ENCODE measurements around the gene CGNL1.

Gene CGNL1

DNA sequence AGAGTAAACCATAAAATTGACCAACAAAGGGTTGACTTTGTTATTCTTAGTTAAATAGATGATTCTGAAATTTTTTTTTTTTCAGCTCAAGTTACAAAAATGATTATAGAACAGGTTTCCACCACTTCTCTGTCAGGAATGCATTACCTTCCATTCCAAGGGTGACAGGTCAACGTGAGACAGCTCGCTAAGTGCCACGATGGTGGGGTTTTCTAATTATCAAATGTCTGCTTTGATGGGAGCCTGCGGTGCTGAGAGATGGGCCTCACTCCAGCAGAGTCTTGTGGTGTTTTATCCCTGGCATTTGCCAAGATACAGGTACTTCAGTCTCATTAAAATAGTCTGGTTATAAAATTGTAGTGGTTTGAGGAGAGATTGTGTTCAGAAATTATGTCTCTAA lies 80.3 kb downstream of the CGNL1 start:
- no peak for DNase-seq (ENCODE audit: low spot score)

DNA sequence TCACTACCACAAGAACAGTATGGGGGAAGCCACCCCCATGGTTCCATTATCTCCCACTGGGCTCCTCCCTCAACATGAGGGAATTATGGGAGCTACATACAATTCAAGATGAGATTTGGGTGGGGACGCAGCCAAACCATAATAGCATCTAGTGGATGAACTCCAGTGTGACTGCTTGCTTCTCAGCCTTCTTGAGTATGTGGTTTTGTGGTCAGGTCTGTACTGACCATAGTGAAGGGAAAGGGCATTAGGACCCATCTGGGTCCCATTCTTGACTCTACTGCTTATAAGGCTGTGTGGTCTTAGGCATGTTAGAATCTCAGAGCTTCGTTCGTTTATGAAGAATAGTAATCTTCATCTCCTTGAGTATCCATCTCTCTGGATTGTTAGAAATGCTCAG lies 81.4 kb downstream of the CGNL1 start:
- no peak for DNase-seq (ENCODE audit: low spot score)

DNA sequence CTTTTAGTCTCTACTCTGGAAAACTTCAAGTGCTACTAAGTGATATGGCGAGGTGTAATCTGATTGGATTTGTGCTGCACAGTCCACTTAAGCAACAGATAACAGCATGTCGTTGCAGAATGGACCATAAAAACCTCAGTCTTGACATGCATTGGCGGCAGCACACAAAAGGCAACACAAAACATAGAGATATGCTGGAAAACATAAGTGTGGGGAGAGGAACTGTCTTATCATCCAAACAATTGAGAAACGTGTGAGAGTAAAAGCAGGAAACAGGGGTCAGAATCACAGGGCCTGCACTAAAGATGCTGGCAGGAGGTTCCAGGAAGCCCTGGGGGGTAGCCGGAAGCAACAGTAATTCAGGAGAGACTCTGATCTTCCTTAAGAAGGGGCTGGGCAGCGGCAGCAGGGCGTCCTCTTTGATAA lies 82.1 kb downstream of the CGNL1 start:
- no peak for DNase-seq (ENCODE audit: low spot score)

DNA sequence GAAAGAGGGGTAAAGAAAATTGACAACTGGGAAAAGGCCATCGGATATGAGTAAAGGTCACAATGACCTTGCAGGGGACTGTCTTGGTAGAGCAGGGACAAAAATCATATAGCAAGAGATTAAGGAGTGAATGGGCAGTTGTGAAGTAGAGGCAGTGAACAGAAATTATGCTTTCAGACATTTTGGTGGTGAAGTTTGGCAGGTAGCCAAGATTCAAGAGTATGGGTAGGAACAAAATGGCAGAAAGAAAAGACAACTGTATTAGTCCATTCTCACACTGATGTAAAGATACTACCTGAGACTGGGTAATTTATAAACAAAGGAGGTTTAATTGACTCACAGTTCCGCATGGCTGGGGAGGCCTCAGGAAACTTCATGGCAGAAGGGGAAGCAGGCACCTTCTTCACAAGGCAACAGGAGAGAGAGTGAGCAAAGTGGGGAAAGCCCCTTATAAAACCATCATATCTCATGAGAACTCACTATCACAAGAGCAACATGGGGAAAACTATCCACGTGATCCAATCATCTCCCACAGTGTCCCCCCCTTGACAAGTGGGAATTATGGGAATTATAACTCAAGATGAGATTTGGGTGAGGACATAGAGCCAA lies 84.0 kb downstream of the CGNL1 start:
- no peak for DNase-seq (ENCODE audit: low spot score)

DNA sequence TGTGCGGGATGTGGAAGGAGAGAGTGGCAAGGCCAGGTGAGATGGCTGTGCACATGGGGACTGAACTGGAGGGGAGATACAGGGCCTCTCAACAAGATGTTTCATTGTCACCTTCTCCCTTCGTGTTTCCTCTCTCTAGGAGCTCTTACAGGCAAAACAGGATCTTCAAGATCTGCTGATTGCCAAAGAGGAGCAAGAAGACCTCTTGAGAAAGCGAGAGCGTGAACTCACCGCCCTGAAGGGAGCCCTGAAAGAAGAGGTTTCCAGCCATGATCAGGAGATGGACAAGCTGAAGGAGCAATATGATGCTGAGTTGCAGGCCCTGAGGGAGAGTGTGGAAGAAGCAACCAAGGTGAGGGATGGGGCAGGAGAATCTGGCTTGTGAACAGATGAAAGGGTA lies 85.2 kb downstream of the CGNL1 start:
- no peak for DNase-seq (ENCODE audit: low spot score)

DNA sequence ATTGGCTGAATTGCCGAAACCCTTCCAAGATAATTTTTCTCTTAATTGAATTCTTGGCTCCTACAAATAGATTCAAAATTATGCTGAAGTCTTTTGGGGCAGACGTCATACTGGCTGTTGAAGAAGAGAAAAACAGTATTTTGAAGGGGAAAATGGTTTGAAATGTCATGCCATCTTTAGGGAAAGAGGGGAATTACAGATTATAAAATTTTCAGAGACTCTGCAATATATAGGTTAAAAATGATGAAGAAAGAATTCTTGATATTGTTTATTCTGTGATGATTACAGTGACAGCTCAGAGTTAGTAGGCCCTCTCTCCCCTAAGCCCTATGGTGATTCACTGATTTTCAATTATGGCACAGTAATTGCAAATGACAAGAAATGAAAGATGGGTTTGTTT lies 86.1 kb downstream of the CGNL1 start:
- DNase-seq (ENCODE audit: low spot score): no peak

DNA sequence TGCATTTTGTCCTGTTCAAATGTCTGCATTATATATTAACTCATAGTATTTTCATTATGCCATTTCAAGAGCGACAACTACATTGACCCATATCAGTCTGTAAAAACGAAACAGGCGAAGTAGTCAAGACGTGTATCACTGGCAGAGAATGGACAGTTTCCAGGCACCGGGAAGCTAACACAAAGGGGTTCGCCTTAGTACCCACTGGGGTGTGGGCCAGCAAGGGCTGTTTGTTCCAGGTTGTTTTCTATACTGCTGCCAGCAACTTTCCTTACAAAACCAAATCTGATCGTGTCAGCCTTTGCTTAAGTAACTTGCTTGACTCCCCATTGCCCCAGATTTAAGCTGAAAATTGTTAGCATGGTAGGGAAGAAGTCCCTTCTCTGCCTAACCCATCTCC lies 87.1 kb downstream of the CGNL1 start:
- peak; percentile 69 for DNase-seq (ENCODE audit: low spot score)

DNA sequence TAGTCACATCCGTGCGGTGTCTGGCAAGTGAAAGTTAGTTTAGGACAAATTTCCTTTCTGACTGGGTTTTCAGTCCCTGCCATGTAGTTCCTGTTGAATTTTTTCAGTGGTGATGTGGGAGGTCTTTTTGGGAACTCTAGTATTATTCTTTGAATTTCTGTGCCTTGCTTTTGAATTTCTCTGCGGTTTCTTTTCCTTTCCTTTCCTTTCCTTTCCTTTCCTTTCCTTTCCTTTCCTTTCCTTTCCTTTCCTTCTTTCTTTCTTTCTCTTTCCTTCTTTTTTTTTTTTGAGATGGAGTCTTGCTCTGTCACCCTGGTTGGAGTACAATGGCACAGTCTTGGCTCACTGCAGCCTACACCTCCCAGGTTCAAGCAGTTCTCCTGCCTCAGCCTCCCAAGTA lies 88.2 kb downstream of the CGNL1 start:
- DNase-seq (ENCODE audit: low spot score): no peak

DNA sequence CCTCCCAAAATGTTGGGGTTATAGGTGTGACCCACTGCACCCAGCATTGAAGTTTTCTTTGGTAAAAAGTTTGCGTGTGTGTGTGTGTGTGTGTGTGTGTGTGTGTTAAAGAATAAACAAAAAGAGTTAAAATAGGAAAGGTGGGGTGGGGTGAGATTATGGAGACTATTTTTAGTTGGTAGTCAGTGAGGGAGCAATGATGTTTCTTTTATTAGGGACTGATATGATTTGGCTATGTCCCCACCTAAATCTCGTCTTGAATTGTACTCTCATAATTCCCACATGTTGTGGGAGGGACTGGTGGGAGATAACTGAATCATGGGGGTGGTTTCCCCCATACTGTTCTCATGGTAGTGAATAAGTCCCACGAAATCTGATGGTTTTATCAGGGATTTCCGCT lies 92.2 kb downstream of the CGNL1 start:
- no peak for DNase-seq (ENCODE audit: low spot score)

DNA sequence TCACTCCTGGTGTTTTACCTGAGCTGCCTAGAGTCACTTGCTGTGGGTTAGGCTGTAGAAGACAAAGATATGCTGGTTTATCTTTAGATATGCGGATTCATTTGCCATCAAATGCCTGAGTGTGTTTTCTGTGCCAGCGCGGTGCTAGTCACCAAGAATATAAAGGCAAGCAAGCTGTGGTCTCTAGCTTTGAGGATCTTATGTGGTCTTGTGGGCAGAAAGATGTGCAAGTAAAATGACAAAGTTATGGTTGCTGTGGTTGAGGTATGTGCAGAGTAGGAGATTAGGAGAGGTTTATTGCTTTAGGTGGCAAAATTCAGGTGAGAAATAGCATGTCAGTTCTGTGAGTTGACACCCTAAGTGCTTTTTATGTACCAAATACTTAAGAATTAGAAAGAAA lies 94.2 kb downstream of the CGNL1 start:
- no peak for DNase-seq (ENCODE audit: low spot score)

DNA sequence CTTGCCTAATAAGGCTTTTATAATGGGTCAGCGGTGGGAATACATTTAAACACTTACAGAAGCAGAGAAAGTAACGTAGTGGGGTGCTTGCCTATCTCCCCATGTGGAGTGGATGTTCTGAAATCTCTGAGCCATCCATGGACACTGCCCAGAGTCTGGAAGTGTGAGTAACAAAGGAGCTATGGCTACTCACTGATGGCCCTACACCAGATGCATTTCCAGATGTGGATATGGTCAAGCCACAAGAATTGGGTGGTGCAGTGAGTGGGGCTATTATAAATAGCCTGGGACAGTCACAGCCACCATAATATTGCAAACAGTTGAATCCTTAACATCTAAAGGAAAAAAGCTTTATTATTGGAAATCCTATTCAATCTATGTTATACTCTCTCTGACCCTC lies 96.6 kb downstream of the CGNL1 start:
- DNase-seq (ENCODE audit: low spot score): no peak

DNA sequence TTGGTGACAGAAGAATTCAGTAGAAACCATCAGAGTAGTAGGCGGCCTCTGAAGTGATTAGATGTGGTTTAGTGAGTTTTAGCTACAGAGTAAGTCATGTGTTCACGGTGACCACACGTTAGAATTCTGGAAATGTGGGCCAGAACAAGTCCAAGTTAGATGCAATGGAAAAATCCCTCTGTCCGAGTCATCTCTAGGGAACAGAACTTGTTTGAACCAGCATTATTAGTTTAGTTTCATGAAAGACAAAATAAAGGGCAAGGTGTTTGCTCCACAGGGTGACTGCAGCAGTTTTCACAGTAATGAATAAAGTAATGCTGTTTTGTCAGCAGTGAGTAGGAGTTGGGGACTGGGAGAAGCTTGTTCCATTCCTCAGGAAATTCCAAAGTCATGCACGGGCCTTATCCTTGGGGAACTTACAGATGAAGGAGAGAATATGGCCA lies 100.2 kb downstream of the CGNL1 start:
- no peak for DNase-seq (ENCODE audit: low spot score)

DNA sequence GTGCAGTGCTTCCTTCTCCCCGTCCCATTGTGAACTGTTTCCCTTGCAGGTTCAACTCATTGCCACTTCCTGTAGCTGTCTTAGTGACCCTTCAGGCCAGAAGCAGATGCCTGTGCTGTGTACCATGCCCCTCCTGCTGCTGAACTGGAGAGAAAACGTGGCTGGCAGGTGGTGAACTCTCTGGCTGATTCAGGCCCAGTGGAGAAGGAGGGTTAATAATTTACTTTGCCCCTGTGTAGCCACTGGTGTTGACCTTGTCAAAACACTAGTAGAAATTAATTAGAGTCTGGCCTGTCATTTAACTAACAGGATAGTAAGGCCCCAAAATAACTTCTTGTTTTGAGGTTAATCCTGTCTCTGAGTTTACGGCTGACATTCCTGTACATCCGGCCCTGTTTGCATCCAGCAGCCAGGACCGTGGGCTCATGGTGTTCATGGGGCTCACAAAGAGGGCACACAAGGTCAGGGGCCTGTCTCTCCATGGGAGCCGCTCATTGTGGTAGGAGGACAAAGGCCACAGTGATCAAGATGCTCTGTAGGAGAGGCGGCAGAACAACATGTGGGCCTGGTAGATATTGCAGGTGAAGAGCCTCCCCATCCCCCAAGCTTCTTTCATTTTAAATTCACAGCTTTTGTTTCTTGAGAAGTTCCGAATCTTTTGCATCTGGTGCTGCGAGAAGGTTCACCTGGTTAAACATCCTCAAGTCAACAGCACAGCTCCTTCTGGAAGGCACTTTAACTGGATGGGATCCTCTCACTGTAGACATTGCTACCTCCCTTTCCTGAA lies 101.6 kb downstream of the CGNL1 start:
- no peak for DNase-seq (ENCODE audit: low spot score)

DNA sequence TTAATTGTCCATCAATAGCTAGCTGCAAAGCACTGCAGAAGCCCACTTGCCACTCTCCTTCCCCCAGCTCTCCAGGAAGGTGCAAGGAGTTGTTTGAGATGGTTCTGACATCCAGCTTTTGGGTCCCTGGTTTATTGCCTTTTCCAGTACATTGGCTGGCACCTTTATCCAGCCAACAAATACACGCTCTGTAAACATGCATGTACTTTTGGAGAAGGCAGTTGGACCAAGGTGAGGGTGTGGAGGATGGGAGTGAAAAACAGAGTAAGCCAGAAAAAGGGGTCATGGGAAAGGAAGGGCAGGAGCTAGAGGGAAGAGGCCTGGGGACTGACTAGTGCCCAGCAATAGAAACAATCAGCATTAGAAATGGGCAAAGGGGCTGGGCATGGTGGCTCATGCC lies 102.7 kb downstream of the CGNL1 start:
- DNase-seq (ENCODE audit: low spot score): no peak

DNA sequence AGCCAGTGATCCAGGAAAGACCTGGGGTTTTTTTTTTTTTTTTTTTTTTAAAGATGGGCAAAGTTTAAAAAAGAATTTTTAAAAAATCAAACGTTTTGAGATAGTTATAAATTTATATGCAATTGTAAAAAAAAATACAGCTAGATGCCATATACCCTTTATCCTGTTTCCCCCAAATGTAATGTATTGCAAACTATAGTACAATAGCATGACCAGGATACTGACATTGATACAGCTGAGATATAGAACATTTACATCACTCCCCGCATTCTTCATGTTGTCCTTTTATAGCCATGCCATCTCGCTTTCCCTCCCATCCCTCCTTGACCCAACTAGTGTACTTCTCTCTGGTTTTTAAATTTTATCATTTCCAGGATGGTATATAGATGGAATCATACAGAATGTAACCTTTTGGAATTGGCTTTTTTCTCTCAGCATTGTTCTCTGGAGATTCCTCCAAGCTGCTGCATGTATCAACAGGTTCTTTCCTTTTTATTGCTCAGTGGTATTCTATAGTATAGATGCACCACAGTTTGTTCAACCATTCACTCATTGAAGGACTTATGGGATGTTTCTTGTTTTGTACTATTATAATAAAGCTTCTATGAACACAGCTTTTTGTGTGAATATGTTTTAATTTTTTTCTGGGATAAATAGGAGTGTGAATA lies 104.9 kb downstream of the CGNL1 start:
- no peak for DNase-seq (ENCODE audit: low spot score)

DNA sequence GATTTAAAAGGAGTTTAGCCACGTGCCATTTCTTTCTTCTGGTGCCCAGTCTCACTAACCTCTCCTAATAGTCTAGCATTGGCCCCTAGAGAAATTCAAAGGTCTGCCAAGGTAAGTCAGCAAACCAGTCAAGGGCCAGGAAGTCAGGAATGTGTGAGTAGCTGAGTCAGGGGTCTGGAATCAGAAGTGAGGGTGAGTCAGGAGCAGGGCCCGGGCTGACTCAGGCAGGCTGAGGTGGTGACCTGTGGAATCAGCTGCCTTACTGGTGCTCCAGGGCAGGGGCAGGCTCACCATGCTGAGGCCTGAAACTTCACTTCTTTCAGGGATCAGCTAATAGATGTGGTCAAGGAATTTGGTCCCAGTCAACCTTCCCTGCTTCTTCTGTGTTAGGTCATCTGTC lies 109.6 kb downstream of the CGNL1 start:
- DNase-seq (ENCODE audit: low spot score): no peak

DNA sequence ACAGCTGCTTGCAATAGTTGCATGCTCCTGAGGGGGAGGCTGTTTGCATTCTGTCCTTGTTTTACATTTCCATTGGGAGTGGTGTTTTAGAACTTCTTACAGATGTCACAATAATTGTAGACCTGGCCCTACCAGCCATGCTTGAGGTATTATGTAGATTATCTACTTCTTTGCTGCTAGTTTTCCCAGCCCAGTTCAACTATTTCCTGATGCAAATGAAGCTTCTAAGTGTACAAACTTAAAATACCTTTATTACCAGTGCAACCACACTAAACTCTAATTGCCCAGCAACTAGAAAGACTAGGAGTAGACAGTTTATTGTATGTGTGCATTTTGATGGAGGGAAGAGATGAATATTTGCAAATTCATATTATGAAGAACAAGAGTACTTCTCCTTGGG lies 110.5 kb downstream of the CGNL1 start:
- no peak for DNase-seq (ENCODE audit: low spot score)

DNA sequence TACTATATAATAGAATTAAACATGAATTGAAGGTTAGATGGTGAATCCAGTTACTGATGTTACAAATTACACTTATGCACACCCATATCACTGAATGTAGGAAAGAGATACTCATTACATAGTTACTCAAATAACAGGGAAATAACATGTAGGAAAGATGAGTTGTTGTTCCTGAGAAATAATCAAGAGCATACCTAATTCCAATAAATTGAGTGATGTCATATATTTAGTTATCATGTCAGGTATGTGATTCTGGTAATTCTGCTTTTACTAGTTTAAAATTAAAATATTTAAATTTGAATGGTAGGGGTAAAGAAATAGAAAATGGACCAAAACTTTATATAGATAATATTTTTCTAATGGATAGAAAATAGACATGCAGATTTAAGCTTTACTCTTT lies 112.8 kb downstream of the CGNL1 start:
- no peak for DNase-seq (ENCODE audit: low spot score)

DNA sequence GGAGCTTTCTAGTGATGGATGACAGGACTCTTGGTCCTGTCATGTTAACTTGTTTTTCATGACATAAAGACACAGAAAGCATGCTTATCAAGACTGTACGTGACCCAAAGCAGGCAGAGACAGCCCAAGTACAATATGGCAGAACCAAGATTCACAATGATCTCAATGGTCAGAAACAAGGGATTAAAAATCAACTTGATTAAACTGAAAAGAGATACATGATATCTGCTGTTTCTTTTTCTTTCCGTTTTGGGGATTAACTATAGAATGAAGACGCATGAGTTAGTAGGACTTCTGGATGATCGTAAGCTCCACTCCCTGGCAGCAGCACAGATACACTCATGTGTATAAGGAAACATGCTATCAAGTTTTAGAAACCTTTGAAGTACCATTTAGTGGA lies 117.0 kb downstream of the CGNL1 start:
- DNase-seq (ENCODE audit: low spot score): no peak

DNA sequence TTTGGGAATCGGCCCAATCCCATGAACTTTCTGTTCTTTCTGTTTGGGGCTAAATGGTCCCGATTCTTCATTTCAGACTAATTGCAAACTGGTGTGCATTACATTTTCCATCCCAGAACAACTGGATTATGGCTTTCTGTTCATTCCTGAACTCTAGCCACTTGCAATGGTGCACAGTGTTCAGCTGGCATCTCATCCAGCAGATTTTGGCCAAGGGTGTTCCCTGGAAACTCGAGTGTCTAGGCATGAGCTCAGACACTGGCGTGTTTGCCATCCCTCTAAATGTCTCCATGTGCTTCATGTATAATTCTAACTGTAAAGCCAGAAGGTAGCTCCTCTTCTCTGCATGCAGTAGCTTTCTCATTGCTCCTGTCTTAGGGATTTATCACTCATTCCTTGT lies 118.3 kb downstream of the CGNL1 start:
- DNase-seq (ENCODE audit: low spot score): no peak

DNA sequence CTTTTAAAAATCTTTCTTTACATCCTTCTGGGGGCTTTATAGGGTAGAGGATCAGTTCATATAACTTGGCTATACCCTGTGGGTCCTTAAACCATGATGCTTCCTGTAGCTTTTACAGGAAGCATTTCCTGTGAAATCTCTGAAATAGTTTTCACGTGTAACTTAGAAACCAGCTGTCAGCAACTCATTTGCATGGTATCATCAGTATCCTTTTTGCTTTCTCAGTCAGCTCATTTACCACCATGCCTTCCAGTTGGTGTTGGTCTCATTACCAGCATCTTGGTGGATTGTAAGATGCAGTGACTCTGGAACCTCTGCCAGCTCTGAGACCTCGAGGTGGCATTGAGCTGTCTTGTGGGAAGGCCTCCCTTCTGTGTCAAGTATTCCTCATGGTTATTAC lies 118.7 kb downstream of the CGNL1 start:
- DNase-seq (ENCODE audit: low spot score): no peak

DNA sequence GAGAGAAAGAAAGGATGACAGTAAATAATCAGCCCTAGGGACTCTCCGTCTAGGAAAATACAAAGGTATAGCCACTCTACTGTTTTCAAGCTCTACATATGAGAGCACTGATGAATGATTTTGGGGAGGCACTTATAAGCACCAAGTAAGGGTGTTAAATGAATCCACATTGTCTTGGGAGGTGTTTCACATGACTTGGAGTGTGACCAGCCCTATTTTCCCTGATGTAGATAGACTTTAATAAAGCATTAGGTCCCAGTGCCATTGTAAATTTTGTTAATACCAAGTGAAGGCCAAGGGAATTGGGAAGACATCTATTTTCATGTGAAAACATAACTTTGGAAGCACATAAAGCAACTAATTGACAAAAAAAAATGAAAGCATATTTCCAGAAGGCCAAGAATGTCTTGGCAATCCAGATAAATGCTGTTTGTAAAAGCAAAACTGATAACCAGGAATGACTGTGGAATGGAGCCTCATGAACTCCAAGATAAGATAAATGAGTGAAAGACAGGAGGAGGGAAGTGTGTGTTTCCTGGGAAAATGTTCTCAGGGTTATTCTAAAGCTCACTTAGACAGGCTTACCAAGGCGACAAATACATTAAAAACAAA lies 119.4 kb downstream of the CGNL1 start:
- DNase-seq (ENCODE audit: low spot score): no peak

DNA sequence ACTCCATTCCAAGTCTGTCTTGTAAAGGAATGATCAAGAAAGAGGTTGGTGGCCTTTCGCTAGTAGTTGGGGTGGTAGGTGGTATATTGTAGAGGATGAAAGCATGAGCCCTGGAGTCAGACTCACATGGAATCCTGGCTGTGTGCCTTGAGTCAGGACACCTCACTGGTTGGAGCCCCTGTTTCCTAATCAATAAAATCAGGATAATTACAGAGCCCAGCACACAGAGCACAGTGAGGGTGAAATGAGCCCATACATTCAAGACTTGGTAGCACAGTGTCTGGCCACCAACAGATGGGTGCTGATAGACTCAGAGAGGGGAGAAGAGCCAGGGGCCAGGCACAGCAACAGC lies 120.3 kb downstream of the CGNL1 start:
- DNase-seq (ENCODE audit: low spot score): no peak
